ENCODE measurements around the gene NUP214.
"Not testable (repeated sequence)": the region's sequence is repeated elsewhere in the genome, so short reads cannot be mapped to it uniquely, and the experiment has no call there.

Gene NUP214

DNA sequence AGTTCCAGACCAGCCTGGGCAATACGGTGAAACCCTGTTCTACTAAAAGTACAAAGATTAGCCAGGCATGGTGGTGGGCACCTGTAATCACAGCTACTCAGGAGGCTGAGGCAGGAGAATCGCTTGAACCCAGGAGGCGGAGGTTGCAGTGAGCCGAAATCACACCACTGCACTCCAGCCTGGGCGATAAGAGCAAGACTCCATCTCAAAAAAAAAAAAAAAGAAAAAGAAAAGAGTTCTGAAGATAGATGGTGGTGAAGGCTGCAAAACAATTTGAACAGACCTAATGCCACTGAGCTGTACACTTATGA lies 137.6 kb downstream of the NUP214 start:
- not testable (repeated sequence) for DNase-seq

DNA sequence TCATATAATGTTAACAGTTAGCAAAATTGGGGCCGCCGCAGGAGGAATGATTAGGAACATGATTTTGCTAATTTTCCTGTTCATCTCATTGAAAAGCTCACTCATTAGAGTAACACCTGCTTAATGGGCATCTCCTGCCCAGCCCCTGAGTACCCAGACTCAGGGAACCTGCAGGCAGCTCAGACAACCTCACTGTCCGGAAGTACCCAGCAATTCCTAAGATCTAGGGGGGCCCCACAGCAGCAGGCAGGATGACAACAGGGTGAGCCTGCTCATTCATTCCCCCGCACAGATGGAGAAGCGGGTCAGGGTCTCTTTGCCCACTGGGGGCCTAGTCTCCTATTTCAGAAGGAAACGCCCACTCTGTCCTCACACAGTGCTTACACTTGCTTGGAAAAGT lies 138.3 kb downstream of the NUP214 start:
- no peak for DNase-seq

GRCh38 chr9:131264231-131264630 lies 138.8 kb downstream of the NUP214 start:
- DNase-seq = no peak

GRCh38 chr9:131266266-131267229 lies 141.2 kb downstream of the NUP214 start:
- no peak for DNase-seq

GRCh38 chr9:131270171-131271015 lies 145.0 kb downstream of the NUP214 start:
- DNase-seq = no peak

- DNase-seq = not testable (repeated sequence)
Observed at GRCh38 chr9:131271016-131271273, 145.6 kb downstream of the NUP214 start.

- DNase-seq = no peak
Observed at GRCh38 chr9:131271506-131271931, 146.1 kb downstream of the NUP214 start.

DNA sequence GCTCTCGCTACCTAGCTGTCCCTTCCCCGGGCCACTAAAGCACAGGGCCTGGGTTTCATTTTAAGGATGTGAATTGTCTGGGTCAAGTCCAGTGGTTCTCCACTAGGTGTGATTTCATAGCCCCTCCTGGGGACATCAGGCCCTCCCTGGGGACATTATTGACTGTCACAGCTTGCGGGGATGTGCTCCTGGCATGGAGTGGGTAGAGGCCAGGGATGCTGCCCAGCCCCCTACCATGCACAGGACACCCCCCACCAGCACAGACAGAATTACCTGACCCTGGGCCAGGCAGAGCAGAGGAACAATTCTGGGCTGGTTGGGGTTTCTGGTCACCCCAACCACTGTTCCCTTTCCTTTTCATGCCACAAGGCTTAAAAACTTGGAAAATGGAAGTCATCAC lies 146.8 kb downstream of the NUP214 start:
- DNase-seq = no peak

DNA sequence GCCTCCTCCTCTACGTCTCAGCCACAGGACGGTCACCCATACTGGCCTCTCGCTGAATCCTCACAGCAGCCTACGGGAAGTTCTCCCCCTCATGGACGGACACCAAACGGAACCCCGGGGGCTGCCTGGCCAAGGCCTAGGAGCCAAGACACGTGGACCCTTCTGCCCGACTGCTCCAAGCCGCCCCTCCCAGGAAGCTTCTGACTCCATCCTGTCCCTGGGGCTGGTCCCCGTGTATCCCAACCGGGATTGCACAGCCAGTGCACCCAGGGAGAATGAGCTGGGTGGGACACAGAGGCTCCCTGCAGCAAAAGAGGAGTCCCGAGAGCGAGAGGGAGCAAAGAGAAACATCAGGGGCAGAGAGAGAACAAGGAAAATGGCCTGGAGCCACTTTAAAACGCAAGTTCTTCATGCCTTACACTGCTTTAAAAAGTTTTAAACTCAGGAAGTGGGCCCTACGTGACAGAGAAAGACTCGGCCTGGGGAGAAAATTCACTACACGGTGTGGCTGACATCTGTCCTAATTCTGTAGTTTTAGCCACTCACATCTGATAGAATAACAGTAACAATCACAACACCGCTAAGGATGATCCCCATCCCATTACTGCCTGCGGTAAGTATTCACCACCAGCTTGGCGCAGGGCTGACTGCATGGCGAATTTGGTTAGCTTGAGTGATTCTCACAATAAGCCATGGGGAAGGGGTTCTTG lies 147.9 kb downstream of the NUP214 start:
- DNase-seq = no peak

DNA sequence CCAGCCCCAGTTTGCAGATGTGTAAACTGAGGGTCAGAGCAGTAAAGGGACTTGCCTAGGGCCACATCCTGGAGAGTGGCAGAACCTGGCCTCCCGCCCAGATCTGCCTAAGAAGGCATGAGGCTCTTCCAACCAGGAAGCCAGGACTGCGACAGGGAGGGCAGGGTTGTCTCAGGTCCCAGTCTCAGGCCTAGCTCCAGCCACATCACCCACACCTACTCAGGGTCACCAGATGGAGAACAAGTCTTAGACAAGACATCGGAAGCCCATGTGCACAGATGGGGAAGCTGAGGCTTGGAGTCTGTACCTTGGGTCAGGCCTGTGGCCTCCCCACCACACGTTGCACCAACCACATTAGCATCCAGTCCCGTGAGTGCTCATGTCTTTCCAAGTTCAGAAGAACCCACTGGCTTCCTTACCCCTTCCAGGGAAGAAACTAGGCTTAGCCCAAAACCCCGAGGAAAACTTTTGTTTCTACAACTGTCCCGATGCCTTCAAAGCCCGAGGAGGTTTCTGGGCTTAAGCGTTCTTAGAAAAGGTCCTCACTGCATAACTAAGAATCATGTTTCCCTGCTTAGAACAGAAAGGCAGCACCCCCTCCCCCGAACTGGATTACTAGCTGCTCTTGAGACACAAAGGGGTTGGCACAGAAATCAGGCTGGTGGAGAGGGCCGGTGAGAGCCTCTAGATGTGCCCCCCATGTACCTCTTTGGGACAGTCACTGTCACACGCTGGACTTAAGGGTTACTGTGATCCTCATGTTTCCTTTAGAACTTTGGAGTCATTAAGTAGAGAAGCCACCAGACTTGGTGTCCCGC lies 148.7 kb downstream of the NUP214 start:
- DNase-seq = no peak

DNA sequence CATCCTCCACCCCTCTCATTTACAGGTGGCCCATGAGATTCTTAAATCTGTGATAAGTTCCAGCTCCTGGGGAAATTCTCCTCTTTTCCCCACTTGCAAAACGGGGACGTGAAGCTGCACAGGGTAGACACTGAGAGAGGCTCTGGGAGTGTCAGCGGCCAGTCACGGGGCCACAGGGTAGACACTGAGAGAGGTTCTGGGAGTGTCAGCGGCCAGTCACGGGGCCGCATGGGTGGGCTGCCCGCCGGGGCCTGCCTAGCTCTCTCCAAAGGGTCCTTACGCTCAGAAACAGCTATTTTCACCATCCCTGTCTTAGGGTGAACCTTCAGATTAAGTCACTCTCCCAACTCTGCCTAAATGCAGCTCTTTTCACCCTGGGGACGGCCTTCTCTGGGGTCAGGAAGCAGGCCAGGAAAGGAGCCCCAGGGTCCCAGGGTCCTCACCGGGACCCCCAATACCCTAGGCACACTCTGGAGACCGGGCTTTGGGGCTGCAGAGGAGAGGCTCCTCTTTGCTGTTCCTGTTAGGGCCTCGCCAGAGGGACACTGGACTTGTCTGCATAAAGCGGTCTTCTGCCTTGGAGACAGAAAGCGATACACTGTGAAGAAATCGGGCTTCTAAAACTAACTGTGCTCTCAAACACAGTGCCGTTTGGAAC lies 149.4 kb downstream of the NUP214 start:
- no peak for DNase-seq

GRCh38 chr9:131275332-131276093 lies 150.1 kb downstream of the NUP214 start:
- no peak for DNase-seq

- DNase-seq = no peak
Observed at GRCh38 chr9:131276094-131276888, 150.9 kb downstream of the NUP214 start, which contains the start of gene FAM78A. TSS of gene FAM78A (minus strand) at chr9:131276510. CDS start at chr9:131276179, 331 bp downstream.

- DNase-seq = no peak
Observed at GRCh38 chr9:131276891-131277286, 151.5 kb downstream of the NUP214 start.

GRCh38 chr9:131277287-131277909 lies 152.0 kb downstream of the NUP214 start:
- DNase-seq = no peak

DNA sequence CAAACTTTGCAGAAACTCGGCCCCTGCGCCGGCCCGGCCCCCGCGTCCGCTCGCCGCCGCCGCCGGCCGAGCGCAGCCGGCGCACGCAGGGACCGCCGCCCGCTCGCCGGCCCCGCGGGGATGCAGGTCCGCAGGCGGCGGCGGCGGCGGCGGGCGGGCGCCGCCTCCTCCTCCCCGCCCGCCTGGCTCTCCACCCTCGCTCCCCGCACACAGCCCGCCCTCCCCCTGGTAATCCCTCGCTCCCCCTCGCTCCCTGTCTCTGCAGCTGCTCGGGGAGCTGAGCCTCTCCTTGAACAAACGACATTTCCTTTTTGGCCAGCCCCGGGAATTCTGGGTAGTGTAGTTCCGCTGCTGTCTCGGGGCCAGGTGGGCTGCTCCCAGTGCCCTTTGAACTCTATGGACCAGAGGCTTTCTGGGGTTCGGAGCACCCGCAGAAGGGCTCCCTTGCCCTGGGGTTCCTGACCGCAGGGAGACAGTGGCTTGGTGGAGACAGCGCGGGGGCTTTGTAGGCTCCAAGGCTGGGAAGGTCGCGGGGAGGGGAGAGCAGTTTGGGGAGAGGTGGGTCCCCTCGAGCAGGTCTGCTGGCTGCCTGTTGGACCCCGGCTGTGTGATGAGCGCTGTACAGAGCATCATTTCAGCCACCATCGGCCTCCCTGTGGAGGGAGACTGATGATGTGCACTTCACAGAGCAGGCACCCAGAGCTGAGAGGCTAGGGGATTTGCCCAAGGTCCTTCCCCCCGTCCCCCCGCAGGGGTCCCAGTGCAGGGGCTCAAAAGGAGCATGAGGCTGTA lies 152.7 kb downstream of the NUP214 start:
- DNase-seq = peak; percentile 63

- no peak for DNase-seq
Observed at GRCh38 chr9:131278702-131279111, 153.3 kb downstream of the NUP214 start.

GRCh38 chr9:131279196-131279862 lies 153.9 kb downstream of the NUP214 start:
- DNase-seq = no peak
